HL-60 (cell line): ENCODE data around the gene RHAG.

Experiments
- DNase-seq, 2 experiments: peaks; one replicate each; pipeline ENCODE4 v3.0.0-alpha.2; 2010 to 2020; ENCODE audit warnings: low read depth in 1 of 2, low spot score in 1 of 2
- H3K27ac ChIP-seq: fragments of 250-450 bp; sonication (Bioruptor Pico); replicated peaks from 2 replicates; pipeline ENCODE4 v1.5.1; 2020; ENCODE audit warnings: mild to moderate bottlenecking, moderate library complexity
- H3K27me3 ChIP-seq: fragments of 250-450 bp; sonication (Bioruptor Pico); 2 replicates; pipeline ENCODE4 v1.5.1; 2021; ENCODE audit warnings: mild to moderate bottlenecking, moderate library complexity; ENCODE audit not compliant: insufficient read depth, poor library complexity, severe bottlenecking
- H3K4me3 ChIP-seq: replicated peaks from 2 replicates; pipeline ENCODE4 v1.5.1; 2011; ENCODE audit warnings: mild to moderate bottlenecking, control low read depth, low read length; ENCODE audit not compliant: insufficient read depth
- GABPA ChIP-seq: IDR thresholded peaks from 2 replicates; pipeline ENCODE4 v1.6.1; 2012; ENCODE audit warnings: low read depth
- POLR2AphosphoS5 ChIP-seq: IDR thresholded peaks from 2 replicates; pipeline ENCODE4 v1.6.1; 2012; ENCODE audit warnings: low read depth
- SPI1 ChIP-seq: IDR thresholded peaks from 2 replicates; pipeline ENCODE4 v1.6.1; 2012; ENCODE audit warnings: low read depth, mild to moderate bottlenecking, borderline replicate concordance
- TF ChIP-seq, protein P1 (sequence below): IDR thresholded peaks from 2 replicates; pipeline ENCODE4 v1.6.1; 2012; ENCODE audit warnings: low read depth; ENCODE audit not compliant: insufficient replicate concordance
- TF ChIP-seq, protein P2 (sequence below): IDR thresholded peaks from one replicate; pipeline ENCODE4 v1.5.1; 2011; ENCODE audit warnings: low read length, control low read depth, inconsistent platforms; ENCODE audit not compliant: insufficient read depth

Gene RHAG

DNA sequence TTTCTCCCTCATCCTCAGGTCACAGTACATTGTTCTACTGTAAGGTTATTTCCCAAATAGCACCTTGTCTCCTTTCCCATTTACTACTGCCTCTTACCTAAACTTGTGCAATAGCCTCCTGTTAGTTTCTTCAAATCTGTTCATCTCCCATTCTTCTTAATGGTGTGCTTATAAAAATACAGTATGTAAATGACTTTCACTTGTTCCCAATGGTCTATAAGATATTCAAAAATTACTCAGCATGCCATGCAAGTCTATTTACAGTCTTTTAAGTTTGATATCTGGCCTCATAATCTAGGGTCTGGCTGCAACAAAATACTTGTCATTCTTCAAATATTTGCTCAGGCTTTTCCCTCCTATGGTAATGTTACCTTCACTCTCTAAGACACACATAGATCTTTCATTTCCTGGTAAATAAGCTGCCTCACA is 31.5 kb upstream of the RHAG start:
- no peak for DNase-seq
- TF ChIP-seq, protein P1, sequence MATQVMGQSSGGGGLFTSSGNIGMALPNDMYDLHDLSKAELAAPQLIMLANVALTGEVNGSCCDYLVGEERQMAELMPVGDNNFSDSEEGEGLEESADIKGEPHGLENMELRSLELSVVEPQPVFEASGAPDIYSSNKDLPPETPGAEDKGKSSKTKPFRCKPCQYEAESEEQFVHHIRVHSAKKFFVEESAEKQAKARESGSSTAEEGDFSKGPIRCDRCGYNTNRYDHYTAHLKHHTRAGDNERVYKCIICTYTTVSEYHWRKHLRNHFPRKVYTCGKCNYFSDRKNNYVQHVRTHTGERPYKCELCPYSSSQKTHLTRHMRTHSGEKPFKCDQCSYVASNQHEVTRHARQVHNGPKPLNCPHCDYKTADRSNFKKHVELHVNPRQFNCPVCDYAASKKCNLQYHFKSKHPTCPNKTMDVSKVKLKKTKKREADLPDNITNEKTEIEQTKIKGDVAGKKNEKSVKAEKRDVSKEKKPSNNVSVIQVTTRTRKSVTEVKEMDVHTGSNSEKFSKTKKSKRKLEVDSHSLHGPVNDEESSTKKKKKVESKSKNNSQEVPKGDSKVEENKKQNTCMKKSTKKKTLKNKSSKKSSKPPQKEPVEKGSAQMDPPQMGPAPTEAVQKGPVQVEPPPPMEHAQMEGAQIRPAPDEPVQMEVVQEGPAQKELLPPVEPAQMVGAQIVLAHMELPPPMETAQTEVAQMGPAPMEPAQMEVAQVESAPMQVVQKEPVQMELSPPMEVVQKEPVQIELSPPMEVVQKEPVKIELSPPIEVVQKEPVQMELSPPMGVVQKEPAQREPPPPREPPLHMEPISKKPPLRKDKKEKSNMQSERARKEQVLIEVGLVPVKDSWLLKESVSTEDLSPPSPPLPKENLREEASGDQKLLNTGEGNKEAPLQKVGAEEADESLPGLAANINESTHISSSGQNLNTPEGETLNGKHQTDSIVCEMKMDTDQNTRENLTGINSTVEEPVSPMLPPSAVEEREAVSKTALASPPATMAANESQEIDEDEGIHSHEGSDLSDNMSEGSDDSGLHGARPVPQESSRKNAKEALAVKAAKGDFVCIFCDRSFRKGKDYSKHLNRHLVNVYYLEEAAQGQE, result no peak
- TF ChIP-seq, protein P2, sequence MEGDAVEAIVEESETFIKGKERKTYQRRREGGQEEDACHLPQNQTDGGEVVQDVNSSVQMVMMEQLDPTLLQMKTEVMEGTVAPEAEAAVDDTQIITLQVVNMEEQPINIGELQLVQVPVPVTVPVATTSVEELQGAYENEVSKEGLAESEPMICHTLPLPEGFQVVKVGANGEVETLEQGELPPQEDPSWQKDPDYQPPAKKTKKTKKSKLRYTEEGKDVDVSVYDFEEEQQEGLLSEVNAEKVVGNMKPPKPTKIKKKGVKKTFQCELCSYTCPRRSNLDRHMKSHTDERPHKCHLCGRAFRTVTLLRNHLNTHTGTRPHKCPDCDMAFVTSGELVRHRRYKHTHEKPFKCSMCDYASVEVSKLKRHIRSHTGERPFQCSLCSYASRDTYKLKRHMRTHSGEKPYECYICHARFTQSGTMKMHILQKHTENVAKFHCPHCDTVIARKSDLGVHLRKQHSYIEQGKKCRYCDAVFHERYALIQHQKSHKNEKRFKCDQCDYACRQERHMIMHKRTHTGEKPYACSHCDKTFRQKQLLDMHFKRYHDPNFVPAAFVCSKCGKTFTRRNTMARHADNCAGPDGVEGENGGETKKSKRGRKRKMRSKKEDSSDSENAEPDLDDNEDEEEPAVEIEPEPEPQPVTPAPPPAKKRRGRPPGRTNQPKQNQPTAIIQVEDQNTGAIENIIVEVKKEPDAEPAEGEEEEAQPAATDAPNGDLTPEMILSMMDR, result no peak
- no peak for TF ChIP-seq POLR2AphosphoS5
- no peak for TF ChIP-seq SPI1
- TF ChIP-seq GABPA, result no peak
- Histone ChIP-seq H3K27ac (no peak overlapping the region), H3K27me3 (no peaks in the 10 kb centered on the region), H3K4me3 (no peak overlapping the region)

DNA sequence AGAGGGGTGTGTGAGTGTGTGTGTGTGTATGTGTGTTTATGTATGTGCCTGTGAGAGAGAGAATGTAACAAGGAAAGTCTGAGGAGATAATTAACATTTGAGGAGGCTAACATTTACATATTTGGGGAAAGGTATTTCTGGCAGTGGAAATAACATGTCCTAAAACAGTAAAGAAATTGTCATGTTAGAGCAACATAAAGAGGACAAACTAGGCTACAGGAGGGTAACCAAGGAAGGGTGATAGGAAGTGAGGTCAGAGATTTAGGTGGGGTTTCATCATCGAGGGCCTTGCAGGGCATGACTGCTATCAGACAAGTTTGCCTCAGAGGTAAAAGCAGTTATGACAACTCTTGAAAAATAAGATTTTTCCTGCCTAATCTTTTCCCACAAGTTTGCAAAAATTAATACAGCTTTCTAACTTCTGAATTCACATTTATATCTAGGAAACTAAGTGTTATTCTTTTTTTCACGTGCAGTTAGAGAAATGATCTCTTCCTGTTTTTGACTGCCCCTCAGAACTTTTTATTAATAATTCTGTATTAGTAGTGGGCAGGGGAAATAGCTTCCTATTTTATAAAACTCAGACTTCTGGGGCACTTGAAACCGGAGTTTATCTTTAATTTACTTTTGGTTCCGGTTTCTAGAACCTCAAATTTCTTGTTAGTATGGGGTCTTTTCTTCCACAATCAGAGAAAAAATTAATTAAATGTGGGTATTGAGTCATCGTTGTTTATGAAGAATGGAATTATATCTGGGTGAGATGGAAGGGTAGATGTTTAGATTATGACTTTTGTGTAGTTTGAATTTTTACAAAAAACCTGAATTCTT is 30.5 kb upstream of the RHAG start:
- Histone ChIP-seq H3K27me3 (no peaks in the 10 kb centered on the region), H3K27ac (no peak overlapping the region), H3K4me3 (no peak overlapping the region)
- DNase-seq, result no peak
- TF ChIP-seq, protein P1, result no peak
- TF ChIP-seq, protein P2, result no peak
- TF ChIP-seq GABPA (no peak), POLR2AphosphoS5 (no peak), SPI1 (no peak)

DNA sequence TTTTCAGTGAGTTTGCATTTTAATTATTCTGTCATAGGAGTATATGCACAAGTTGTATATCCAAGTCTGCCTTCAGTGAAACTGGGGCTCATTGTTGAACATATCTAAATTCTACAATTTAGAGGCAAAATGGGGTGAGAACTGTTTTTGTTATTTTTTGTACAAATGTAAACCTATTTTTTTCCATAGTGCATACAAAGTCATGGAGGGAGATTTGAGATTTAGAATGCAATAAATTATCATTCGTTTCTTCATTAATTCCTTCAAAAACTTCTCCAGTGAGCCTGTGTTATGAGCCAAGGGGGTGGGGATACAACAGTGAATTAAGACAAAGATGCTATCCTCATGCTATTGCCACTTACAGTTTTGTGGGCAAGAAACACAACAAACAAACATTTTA is 29.8 kb upstream of the RHAG start:
- DNase-seq, result no peak
- no peak overlapping the region for H3K4me3 ChIP-seq
- H3K27me3 ChIP-seq, result no peaks in the 10 kb centered on the region
- no peak overlapping the region for H3K27ac ChIP-seq
- TF ChIP-seq SPI1 (no peak), GABPA (no peak)
- TF ChIP-seq, protein P2, result no peak

DNA sequence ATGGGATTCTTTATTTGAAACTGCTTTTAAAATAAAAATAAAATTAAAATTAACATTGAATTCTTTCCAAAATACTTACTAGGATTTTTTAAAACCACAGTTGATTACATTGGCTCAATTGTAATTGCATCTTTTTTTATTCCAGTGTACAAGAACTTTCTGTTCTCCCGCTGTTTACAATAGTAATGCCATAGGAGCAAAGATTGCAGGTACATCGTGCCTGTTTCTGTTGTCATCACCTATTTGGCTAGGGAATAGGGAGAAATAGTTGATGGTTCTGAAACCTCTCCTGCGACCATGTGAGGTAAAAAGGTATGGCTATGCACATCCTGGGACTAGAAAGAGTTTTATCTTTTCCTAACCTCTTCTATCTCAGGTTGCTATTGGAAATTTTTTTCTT is 28.2 kb upstream of the RHAG start:
- no peak for TF ChIP-seq POLR2AphosphoS5
- no peak for TF ChIP-seq GABPA
- TF ChIP-seq, protein P1, result no peak
- TF ChIP-seq, protein P2, result no peak
- no peak for TF ChIP-seq SPI1
- no peaks in the 10 kb centered on the region for H3K27me3 ChIP-seq
- no peak for DNase-seq
- no peak overlapping the region for H3K4me3 ChIP-seq
- H3K27ac ChIP-seq, result no peak overlapping the region
